Upper lobe of left lung (tissue), 6 donors: ENCODE measurements around the gene TASL. TPM values are rescaled to one million over a fixed set of nuclear protein-coding genes. Genes with fewer than 3 reads are reported as not detected.

Experiments used
- ATAC-seq, 2 donors: fragments of 200-7000 bp; cut with Tn5 transposase; one replicate each; pipeline ENCODE4 v1.9.1; 2022; ENCODE audit warnings: mild to moderate bottlenecking in 2 of 2, moderate library complexity in 2 of 2; ENCODE audit not compliant: low FRiP score in 2 of 2
- DNase-seq, 2 donors: peaks; one replicate each; pipeline ENCODE4 v3.0.0-alpha.2; 2019 to 2020
- H3K27ac ChIP-seq, 4 donors: fragments of 200-600 bp; sonication (generic); one replicate each; pipeline ENCODE4 v1.5.1; 2016 to 2019
- H3K27me3 ChIP-seq, 4 donors: fragments of 200-600 bp; sonication (generic); one replicate each; pipeline ENCODE4 v1.5.1; 2017 to 2019
- H3K36me3 ChIP-seq, 4 donors: fragments of 200-600 bp; sonication (generic); one replicate each; pipeline ENCODE4 v1.5.1; 2016 to 2019
- H3K4me1 ChIP-seq, 4 donors: fragments of 200-600 bp; sonication (generic); one replicate each; pipeline ENCODE4 v1.5.1; 2018 to 2019
- H3K4me3 ChIP-seq, 4 donors: fragments of 200-600 bp; sonication (generic); one replicate each; pipeline ENCODE4 v1.5.1; 2017 to 2019; ENCODE audit warnings: mild to moderate bottlenecking in 2 of 4, moderate library complexity in 1 of 4
- H3K9me3 ChIP-seq, 4 donors: fragments of 200-600 bp; sonication (generic); one replicate each; pipeline ENCODE4 v1.5.1; 2018 to 2019
- EP300 ChIP-seq, 4 donors: sonication (generic); formaldehyde crosslinking; IDR thresholded peaks; one replicate each; pipeline ENCODE4 v1.5.1; 2017; ENCODE audit warnings: antibody characterized with exemption in 4 of 4, control low read depth in 2 of 4
- POLR2A ChIP-seq, 4 donors: fragments of 450-650 bp; IDR thresholded peaks; one replicate each; pipeline ENCODE4 v1.5.1; 2016 to 2017; ENCODE audit warnings: antibody characterized with exemption in 4 of 4, mild to moderate bottlenecking in 2 of 4
- POLR2AphosphoS5 ChIP-seq, 2 donors: sonication (generic); formaldehyde crosslinking; IDR thresholded peaks; one replicate each; pipeline ENCODE4 v1.5.1; 2017; ENCODE audit warnings: antibody characterized with exemption in 2 of 2
- WGBS, 2 donors: methylation state at CpG; one replicate each; pipeline ENCODE4 v1.1.5; 2017 to 2018; 5-methylcytosine and 5-hydroxymethylcytosine counted together
- total RNA-seq, 6 donors: library from RNA; depleted of rRNA in 4 of 6; stranded (reverse); fragments of >200 nt in 4 of 6; gene quantifications; one replicate each; pipeline versions ENCODE4 v1.1.0 to v1.2.1, GENCODE V29; 2016 to 2021
- TF ChIP-seq, protein P1 (sequence below), 6 experiments: fragments of 450-650 bp in 4 of 6; fragments of 200-600 bp in 2 of 6; sonication (generic) in 2 of 6; IDR thresholded peaks; one replicate each; pipeline ENCODE4 v1.5.1; 2016 to 2019; ENCODE audit warnings: antibody characterized with exemption in 6 of 6
- donor health status: DM: no; HTN: no; CAD: no; lungs with moderate emphysema.
- donor health status: DM: no; HTN: yes; CAD: no; lungs with severe emphysema.

Gene TASL, protein sequence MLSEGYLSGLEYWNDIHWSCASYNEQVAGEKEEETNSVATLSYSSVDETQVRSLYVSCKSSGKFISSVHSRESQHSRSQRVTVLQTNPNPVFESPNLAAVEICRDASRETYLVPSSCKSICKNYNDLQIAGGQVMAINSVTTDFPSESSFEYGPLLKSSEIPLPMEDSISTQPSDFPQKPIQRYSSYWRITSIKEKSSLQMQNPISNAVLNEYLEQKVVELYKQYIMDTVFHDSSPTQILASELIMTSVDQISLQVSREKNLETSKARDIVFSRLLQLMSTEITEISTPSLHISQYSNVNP
- 1 to 10 TPM; 1.2 to 7.2 (median 5.0) TPM for total RNA-seq

DNA sequence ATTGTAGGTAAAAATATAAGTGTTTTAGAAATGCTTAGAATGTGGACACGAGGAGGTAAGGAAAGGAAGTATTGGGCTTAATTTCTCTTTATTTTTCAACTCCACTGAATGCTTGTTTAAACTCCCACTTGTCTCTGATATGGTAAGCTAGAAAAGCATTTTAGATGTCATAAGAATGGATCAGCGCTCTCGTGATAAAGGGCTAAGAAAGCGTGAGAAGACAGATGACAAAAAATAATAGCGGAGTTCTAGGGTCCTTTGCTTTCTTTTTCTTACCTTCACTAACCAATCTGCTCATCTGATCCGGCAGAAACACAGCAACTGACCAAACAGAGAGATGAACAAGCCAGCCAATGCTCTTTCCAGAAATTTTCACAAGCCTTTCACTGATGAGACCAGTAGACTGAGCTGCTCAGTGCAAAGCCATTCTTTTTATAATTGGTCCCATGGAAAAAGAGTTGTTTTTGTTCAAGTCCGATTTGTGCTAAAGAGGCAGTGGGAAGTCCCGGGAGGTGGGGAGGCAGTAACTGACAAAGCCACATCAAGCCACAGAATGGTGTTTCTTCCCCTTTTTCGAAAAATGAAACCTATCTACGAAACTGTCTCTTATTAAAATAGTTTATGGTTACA is at the start of gene TASL:
TSS of gene TASL (minus strand) at position 405 of the 630 bp plus-strand sequence. CDS start 17,411 bp downstream, outside the sequence.
- DNase-seq: no peak
- H3K9me3 ChIP-seq: no peaks in the 10 kb centered on the region
- H3K27ac ChIP-seq: peak within 1 kb of the TSS; percentile 49 to 75 (median 70)
- 55 to 57% methylated on average over 10 of the region's 10 CpGs for WGBS, 2 donors
- H3K4me1 ChIP-seq: no peaks in the 10 kb centered on the region
- H3K36me3 ChIP-seq: no peaks in the 10 kb centered on the region
- peak in 1 of 2 donors; percentile 64 for ATAC-seq
- no peaks in the 10 kb centered on the region for H3K27me3 ChIP-seq
- no peak for TF ChIP-seq POLR2AphosphoS5 (IDR thresholded peaks at IDR 0.05)
- peak in 1 of 4 donors; percentile 57 for TF ChIP-seq POLR2A (IDR thresholded peaks at IDR 0.05)
- no peak for TF ChIP-seq EP300 (IDR thresholded peaks at IDR 0.05)
- H3K4me3 ChIP-seq: peak within 1 kb of the TSS in 2 of 4 donors; percentile 8 to 25

DNA sequence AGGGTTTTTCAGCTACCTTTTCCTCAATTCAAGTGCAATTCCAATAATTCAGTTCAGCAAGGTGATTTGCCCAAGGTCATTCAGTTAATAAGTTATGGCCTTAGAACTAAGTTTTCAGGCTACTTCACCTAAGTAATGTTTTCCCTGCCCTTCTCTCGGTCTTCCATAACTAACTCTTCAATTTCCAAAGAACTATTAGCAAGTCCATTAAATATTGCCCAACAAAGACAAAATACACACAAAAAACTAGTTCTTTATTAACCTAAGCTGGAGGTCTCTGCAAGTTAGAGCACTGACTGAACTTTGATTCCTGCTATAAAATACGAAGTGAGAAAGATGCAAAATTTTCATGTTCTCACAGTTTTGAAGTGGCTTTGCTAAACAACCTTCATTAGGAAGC is 48.8 kb upstream of the TASL start:
- TF ChIP-seq POLR2A (IDR thresholded peaks at IDR 0.05) (no peak), EP300 (IDR thresholded peaks at IDR 0.05) (no peak), POLR2AphosphoS5 (IDR thresholded peaks at IDR 0.05) (no peak)
- TF ChIP-seq, protein P1, sequence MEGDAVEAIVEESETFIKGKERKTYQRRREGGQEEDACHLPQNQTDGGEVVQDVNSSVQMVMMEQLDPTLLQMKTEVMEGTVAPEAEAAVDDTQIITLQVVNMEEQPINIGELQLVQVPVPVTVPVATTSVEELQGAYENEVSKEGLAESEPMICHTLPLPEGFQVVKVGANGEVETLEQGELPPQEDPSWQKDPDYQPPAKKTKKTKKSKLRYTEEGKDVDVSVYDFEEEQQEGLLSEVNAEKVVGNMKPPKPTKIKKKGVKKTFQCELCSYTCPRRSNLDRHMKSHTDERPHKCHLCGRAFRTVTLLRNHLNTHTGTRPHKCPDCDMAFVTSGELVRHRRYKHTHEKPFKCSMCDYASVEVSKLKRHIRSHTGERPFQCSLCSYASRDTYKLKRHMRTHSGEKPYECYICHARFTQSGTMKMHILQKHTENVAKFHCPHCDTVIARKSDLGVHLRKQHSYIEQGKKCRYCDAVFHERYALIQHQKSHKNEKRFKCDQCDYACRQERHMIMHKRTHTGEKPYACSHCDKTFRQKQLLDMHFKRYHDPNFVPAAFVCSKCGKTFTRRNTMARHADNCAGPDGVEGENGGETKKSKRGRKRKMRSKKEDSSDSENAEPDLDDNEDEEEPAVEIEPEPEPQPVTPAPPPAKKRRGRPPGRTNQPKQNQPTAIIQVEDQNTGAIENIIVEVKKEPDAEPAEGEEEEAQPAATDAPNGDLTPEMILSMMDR (IDR thresholded peaks at IDR 0.05): no peak
- Histone ChIP-seq H3K4me3 (no peak overlapping the region), H3K36me3 (no peaks in the 10 kb centered on the region), H3K9me3 (peaks cover 0 to 8% (median 0%) of the 10 kb centered on the region in 4 donors), H3K27ac (no peak overlapping the region), H3K4me1 (peaks cover 0 to 7% (median 0%) of the 10 kb centered on the region in 4 donors), H3K27me3 (no peaks in the 10 kb centered on the region)
- no peak for DNase-seq
- ATAC-seq: no peak
- 48 to 84% methylated on average over 2 of the region's 2 CpGs for WGBS, 2 donors

DNA sequence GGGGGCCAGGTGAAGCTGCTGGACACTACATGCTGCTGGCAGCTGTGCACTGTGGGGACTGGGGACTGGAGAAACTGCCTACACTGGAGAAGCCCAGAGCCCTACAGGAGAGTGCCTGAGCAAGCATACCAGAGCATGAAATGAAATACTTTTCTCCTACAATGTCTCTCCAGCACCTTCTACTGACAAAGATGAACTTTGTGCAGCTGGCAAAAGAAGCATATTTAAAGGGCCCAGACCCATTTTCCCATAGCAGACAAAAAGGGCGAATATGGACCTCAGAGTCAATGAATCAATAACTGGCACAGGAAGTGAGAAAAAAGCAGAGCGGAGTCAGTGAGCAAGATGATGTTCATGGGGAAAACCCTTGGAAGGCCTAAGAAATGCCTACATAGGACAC is 44.8 kb upstream of the TASL start:
- ATAC-seq (no peak), DNase-seq (no peak)
- Histone ChIP-seq H3K27ac (no peak overlapping the region), H3K9me3 (peaks cover 0 to 8% (median 0%) of the 10 kb centered on the region in 4 donors), H3K27me3 (no peaks in the 10 kb centered on the region), H3K4me1 (no peaks in the 10 kb centered on the region), H3K4me3 (no peak overlapping the region), H3K36me3 (no peaks in the 10 kb centered on the region)
- WGBS, 2 donors: 85 to 88% methylated on average over 2 of the region's 2 CpGs
- TF ChIP-seq POLR2A (IDR thresholded peaks at IDR 0.05) (no peak), EP300 (IDR thresholded peaks at IDR 0.05) (no peak), POLR2AphosphoS5 (IDR thresholded peaks at IDR 0.05) (no peak)
- TF ChIP-seq, protein P1 (IDR thresholded peaks at IDR 0.05): no peak

DNA sequence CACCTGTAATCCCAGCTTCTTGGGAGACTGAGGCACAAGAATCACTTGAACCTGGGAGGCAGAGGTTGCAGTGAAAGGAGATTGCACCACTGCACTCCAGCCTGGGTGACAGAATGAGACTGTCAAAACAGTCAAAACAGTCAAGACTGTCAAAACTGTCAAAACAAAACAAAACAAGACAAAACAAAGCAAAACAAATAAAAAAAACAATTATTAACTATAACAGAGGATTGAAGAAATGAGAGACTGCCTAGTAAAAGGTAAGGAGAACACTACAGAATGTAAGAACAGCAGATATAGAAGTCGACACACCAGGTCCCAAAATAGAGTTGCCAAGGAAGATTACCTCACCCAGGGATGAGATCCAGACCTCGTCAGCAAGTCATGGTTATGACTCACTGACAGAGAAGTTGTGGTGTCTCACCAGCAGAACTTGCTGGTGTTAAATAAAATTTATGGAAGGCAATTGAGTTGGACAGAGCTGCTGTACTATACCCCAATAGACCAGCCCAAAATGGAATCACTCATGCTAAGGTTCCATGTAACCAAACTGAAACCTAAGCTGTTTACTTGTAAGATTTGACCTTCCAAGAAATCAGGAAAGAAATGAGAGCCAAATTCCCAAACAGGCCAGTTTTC is 43.5 kb upstream of the TASL start:
- WGBS, 2 donors: 23 to 47% methylated on average over 2 of the region's 2 CpGs
- peak in 1 of 2 donors; percentile 94 for ATAC-seq
- H3K4me1 ChIP-seq: no peaks in the 10 kb centered on the region
- H3K36me3 ChIP-seq: no peaks in the 10 kb centered on the region
- no peak overlapping the region for H3K27ac ChIP-seq
- TF ChIP-seq POLR2AphosphoS5 (IDR thresholded peaks at IDR 0.05) (peak; percentile 17 to 19), POLR2A (IDR thresholded peaks at IDR 0.05) (no peak)
- TF ChIP-seq, protein P1 (IDR thresholded peaks at IDR 0.05): no peak
- H3K4me3 ChIP-seq: no peak overlapping the region
- H3K9me3 ChIP-seq: peaks cover 0 to 8% (median 0%) of the 10 kb centered on the region in 4 donors
- no peaks in the 10 kb centered on the region for H3K27me3 ChIP-seq
- no peak for DNase-seq

DNA sequence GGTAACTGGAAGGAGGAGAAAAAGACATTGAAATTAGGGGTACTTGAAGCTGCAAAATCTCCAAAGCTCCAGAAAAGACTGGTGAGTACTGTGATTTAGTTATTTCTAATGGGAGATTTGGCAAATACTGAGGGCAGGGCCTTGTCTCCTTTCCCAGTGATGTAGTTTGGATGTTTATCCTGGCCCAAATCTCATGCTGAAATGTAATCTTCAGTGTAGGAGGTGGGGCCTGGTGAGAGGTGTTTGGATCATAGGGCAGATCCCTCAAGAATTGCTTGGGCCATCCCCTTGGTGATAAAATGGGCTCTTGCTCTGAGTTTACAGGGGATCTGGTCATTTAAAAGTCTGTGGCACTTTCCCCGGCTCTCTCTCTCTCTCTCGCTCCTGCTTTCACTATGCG is 42.6 kb upstream of the TASL start:
- Histone ChIP-seq H3K36me3 (no peaks in the 10 kb centered on the region), H3K4me1 (no peaks in the 10 kb centered on the region), H3K27me3 (no peaks in the 10 kb centered on the region), H3K9me3 (peaks cover 0 to 8% (median 0%) of the 10 kb centered on the region in 4 donors), H3K27ac (no peak overlapping the region), H3K4me3 (no peak overlapping the region)
- WGBS, 2 donors: 88 to 100% methylated on average over 3 of the region's 3 CpGs
- ATAC-seq (peak in 1 of 2 donors; percentile 69), DNase-seq (no peak)
- TF ChIP-seq POLR2A (IDR thresholded peaks at IDR 0.05) (no peak), EP300 (IDR thresholded peaks at IDR 0.05) (no peak), POLR2AphosphoS5 (IDR thresholded peaks at IDR 0.05) (no peak)
- TF ChIP-seq, protein P1 (IDR thresholded peaks at IDR 0.05): no peak
